NCI-H187 treated with DMSO at 0.1 percent for 48 hours (cell line): ENCODE data around the gene BPIFA3.
"Not testable (repeated sequence)": the region's sequence is repeated elsewhere in the genome, so short reads cannot be mapped to it uniquely, and the experiment has no call there.

Experiments
- DNase-seq: peaks from one replicate; lab custom pipeline; 2025; lab: John Stamatoyannopoulos, UW

The BPIFA3 gene

GRCh38 chr20:33217052-33217451 is at the start of gene BPIFA3:
TSS of gene BPIFA3 (plus strand) at chr20:33217352. CDS start at chr20:33217537, 185 bp downstream.
- DNase-seq = no peak

- no peak for DNase-seq
Observed at GRCh38 chr20:33167859-33168258, 49.3 kb upstream of the BPIFA3 start, which contains the start of gene BPIFA2. TSS of gene BPIFA2 (plus strand) at chr20:33168159. CDS start at chr20:33169146, 987 bp downstream.

- DNase-seq = no peak
Observed at GRCh38 chr20:33169176-33169794, 47.9 kb upstream of the BPIFA3 start.

GRCh38 chr20:33172781-33173180 is 44.4 kb upstream of the BPIFA3 start:
- DNase-seq = no peak

- no peak for DNase-seq
Observed at GRCh38 chr20:33175123-33175522, 42.0 kb upstream of the BPIFA3 start.

GRCh38 chr20:33176101-33176500 is 41.1 kb upstream of the BPIFA3 start:
- no peak for DNase-seq

GRCh38 chr20:33177866-33178265 is 39.3 kb upstream of the BPIFA3 start:
- no peak for DNase-seq

- DNase-seq = no peak
Observed at GRCh38 chr20:33178726-33179125, 38.4 kb upstream of the BPIFA3 start.

- DNase-seq = no peak
Observed at GRCh38 chr20:33180169-33180568, 37.0 kb upstream of the BPIFA3 start.

- DNase-seq = no peak
Observed at GRCh38 chr20:33181482-33182093, 35.6 kb upstream of the BPIFA3 start.

- DNase-seq = no peak
Observed at GRCh38 chr20:33183312-33183711, 33.8 kb upstream of the BPIFA3 start.

GRCh38 chr20:33185031-33185590 is 32.0 kb upstream of the BPIFA3 start:
- DNase-seq = not testable (repeated sequence)

GRCh38 chr20:33187491-33187890 is 29.7 kb upstream of the BPIFA3 start:
- DNase-seq = no peak

GRCh38 chr20:33188421-33188820 is 28.7 kb upstream of the BPIFA3 start:
- DNase-seq = no peak

- DNase-seq = no peak
Observed at GRCh38 chr20:33191484-33191883, 25.7 kb upstream of the BPIFA3 start.

GRCh38 chr20:33191955-33192354 is 25.2 kb upstream of the BPIFA3 start:
- DNase-seq = no peak

- DNase-seq = no peak
Observed at GRCh38 chr20:33192912-33193501, 24.1 kb upstream of the BPIFA3 start.

- DNase-seq = no peak
Observed at GRCh38 chr20:33199026-33199425, 18.1 kb upstream of the BPIFA3 start.

GRCh38 chr20:33202451-33202850 is 14.7 kb upstream of the BPIFA3 start:
- DNase-seq = no peak

GRCh38 chr20:33203444-33203843 is 13.7 kb upstream of the BPIFA3 start:
- DNase-seq = no peak

- no peak for DNase-seq
Observed at GRCh38 chr20:33209789-33210188, 7.4 kb upstream of the BPIFA3 start.

GRCh38 chr20:33210371-33210770 is 6.8 kb upstream of the BPIFA3 start:
- DNase-seq = no peak

GRCh38 chr20:33211817-33212424 is 5.2 kb upstream of the BPIFA3 start:
- peak; percentile 27 for DNase-seq
